HG03064 (cell line): ENCODE results near the gene FOXK1.

Experiments
- ATAC-seq: cut with Tn5 transposase; IDR thresholded peaks from one replicate; pipeline ENCODE4 v1.9.1; 2021; ENCODE audit warnings: low read depth; ENCODE audit not compliant: unreplicated experiment

Gene FOXK1

GRCh38 chr7:4694305-4694704, 12.2 kb downstream of the FOXK1 start:
- ATAC-seq: no peak

GRCh38 chr7:4698707-4699275, 16.7 kb downstream of the FOXK1 start:
- no peak for ATAC-seq

GRCh38 chr7:4699841-4700240, 17.7 kb downstream of the FOXK1 start:
- no peak for ATAC-seq

GRCh38 chr7:4700577-4701235, 18.6 kb downstream of the FOXK1 start:
- no peak for ATAC-seq

- ATAC-seq: no peak
These were observed 20.9 kb downstream of the FOXK1 start for GRCh38 chr7:4702961-4703512.

GRCh38 chr7:4703532-4703931, 21.4 kb downstream of the FOXK1 start:
- no peak for ATAC-seq

- no peak for ATAC-seq
These were observed 24.5 kb downstream of the FOXK1 start for GRCh38 chr7:4706384-4707216.

- no peak for ATAC-seq
These were observed 25.2 kb downstream of the FOXK1 start for GRCh38 chr7:4707217-4707741.

GRCh38 chr7:4707980-4708411, 25.9 kb downstream of the FOXK1 start:
- no peak for ATAC-seq

- no peak for ATAC-seq
These were observed 27.1 kb downstream of the FOXK1 start for GRCh38 chr7:4709187-4709586.

- ATAC-seq: no peak
These were observed 29.0 kb downstream of the FOXK1 start for GRCh38 chr7:4711093-4711492.

- no peak for ATAC-seq
These were observed 29.5 kb downstream of the FOXK1 start for GRCh38 chr7:4711634-4712033.

GRCh38 chr7:4712281-4713182, 30.4 kb downstream of the FOXK1 start:
- peak; percentile 50 for ATAC-seq

- ATAC-seq: no peak
These were observed 31.2 kb downstream of the FOXK1 start for GRCh38 chr7:4713183-4713784.

- no peak for ATAC-seq
These were observed 32.1 kb downstream of the FOXK1 start for GRCh38 chr7:4714161-4714700.

GRCh38 chr7:4714767-4715409, 32.8 kb downstream of the FOXK1 start:
- no peak for ATAC-seq

GRCh38 chr7:4715410-4715776, 33.3 kb downstream of the FOXK1 start:
- ATAC-seq: no peak

- no peak for ATAC-seq
These were observed 35.1 kb downstream of the FOXK1 start for GRCh38 chr7:4716946-4717795.
